Fibroblast of pulmonary artery (primary cell): ENCODE data around the gene WSCD1.

ENCODE experiments used
- DNase-seq: peaks from one replicate; pipeline ENCODE4 v3.0.0-alpha.2; 2010; ENCODE audit warnings: low read depth
- H3K4me3 ChIP-seq: replicated peaks from 2 replicates; pipeline ENCODE4 v1.5.1; 2011; ENCODE audit warnings: low read depth, mild to moderate bottlenecking, control low read depth, low read length, moderate library complexity
- CTCF ChIP-seq: IDR thresholded peaks from 2 replicates; pipeline ENCODE4 v1.5.1; 2011; ENCODE audit warnings: mild to moderate bottlenecking, control low read depth, low read length, inconsistent platforms; ENCODE audit errors: missing control alignments

WSCD1 gene

GRCh38 chr17:6082335-6082734 lies 12.2 kb downstream of the WSCD1 start:
- TF ChIP-seq CTCF = no peak
- no peak overlapping the region for H3K4me3 ChIP-seq
- no peak for DNase-seq

- no peak overlapping the region for H3K4me3 ChIP-seq
- no peak for DNase-seq
- no peak for TF ChIP-seq CTCF
Measured at GRCh38 chr17:6084311-6085161, 14.4 kb downstream of the WSCD1 start.

GRCh38 chr17:6085812-6086211 lies 15.6 kb downstream of the WSCD1 start:
- no peak for TF ChIP-seq CTCF
- no peak for DNase-seq
- H3K4me3 ChIP-seq = no peak overlapping the region

GRCh38 chr17:6086603-6087400 lies 16.6 kb downstream of the WSCD1 start:
- H3K4me3 ChIP-seq = no peak overlapping the region
- DNase-seq = no peak
- TF ChIP-seq CTCF = no peak

GRCh38 chr17:6088141-6088540 lies 18.0 kb downstream of the WSCD1 start:
- no peak overlapping the region for H3K4me3 ChIP-seq
- TF ChIP-seq CTCF = no peak
- no peak for DNase-seq

- DNase-seq = no peak
- H3K4me3 ChIP-seq = no peak overlapping the region
- TF ChIP-seq CTCF = no peak
Measured at GRCh38 chr17:6090253-6090652, 20.1 kb downstream of the WSCD1 start.
